PC-9 (cell line): ENCODE data around the gene SCART1. TPM values are rescaled to one million over a fixed set of nuclear protein-coding genes. Genes with fewer than 3 reads are reported as not detected.

Experiments used
- BruUV-seq: library from RNA; stranded (reverse); fragments of 400-500 nt; replicated peaks from 2 replicates; lab custom pipeline; 2021; lab: Mats Ljungman, UMichigan
- CTCF ChIA-PET: fragments of 300-600 bp; sonication (Branson Sonifier 250); formaldehyde crosslinking; loops from one replicate; lab custom pipeline; 2022; ENCODE audit warnings: antibody characterized with exemption; lab: Charles Lee
- POLR2A ChIA-PET: fragments of 300-600 bp; sonication (Branson Sonifier 250); formaldehyde crosslinking; loops from one replicate; lab custom pipeline; 2022; ENCODE audit warnings: antibody characterized with exemption; ENCODE audit not compliant: unreplicated experiment; lab: Charles Lee
- DNase-seq, 2 experiments: peaks; one replicate each; pipeline versions ENCODE4 v3.0.0 to v3.0.0-alpha.2; 2015 to 2022; ENCODE audit warnings: mixed read lengths in 1 of 2
- H2AFZ ChIP-seq: fragments of 200-600 bp; sonication (generic); 2 replicates; pipeline ENCODE4 v1.8.1; 2017; ENCODE audit warnings: antibody characterized with exemption
- H3F3A ChIP-seq: fragments of 200-600 bp; sonication (generic); 2 replicates; pipeline ENCODE4 v1.8.1; 2017; ENCODE audit warnings: antibody characterized with exemption, mild to moderate bottlenecking, low read depth; ENCODE audit not compliant: insufficient read depth
- H3K27ac ChIP-seq: fragments of 200-600 bp; sonication (generic); 2 replicates; pipeline ENCODE4 v1.6.1; 2016; ENCODE audit warnings: mixed run types
- H3K27me3 ChIP-seq: fragments of 200-600 bp; sonication (generic); 2 replicates; pipeline ENCODE4 v1.6.1; 2016; ENCODE audit warnings: low read depth, mixed run types; ENCODE audit not compliant: insufficient read depth
- H3K36me3 ChIP-seq: fragments of 200-600 bp; sonication (generic); 2 replicates; pipeline ENCODE4 v1.6.1; 2016; ENCODE audit warnings: low read depth, mixed run types
- H3K4me1 ChIP-seq: fragments of 200-600 bp; sonication (generic); replicated peaks from 2 replicates; pipeline ENCODE4 v1.6.1; 2016; ENCODE audit warnings: mixed run types; ENCODE audit not compliant: insufficient read depth
- H3K4me2 ChIP-seq: fragments of 200-600 bp; sonication (generic); 2 replicates; pipeline ENCODE4 v1.6.1; 2017; ENCODE audit warnings: mixed run types
- H3K4me3 ChIP-seq: fragments of 200-600 bp; sonication (generic); 2 replicates; pipeline ENCODE4 v1.6.1; 2016; ENCODE audit warnings: mixed run types
- H3K79me2 ChIP-seq: fragments of 200-600 bp; sonication (generic); 2 replicates; pipeline ENCODE4 v1.6.1; 2017; ENCODE audit warnings: low read depth, mixed run types
- H3K9me2 ChIP-seq: fragments of 200-600 bp; sonication (generic); 2 replicates; pipeline ENCODE4 v1.8.1; 2017; ENCODE audit warnings: mild to moderate bottlenecking; ENCODE audit not compliant: insufficient read depth
- H3K9me3 ChIP-seq: fragments of 200-600 bp; sonication (generic); 2 replicates; pipeline ENCODE4 v1.8.1; 2016; ENCODE audit warnings: low read depth; ENCODE audit not compliant: insufficient read depth
- H4K20me1 ChIP-seq: fragments of 200-600 bp; sonication (generic); 2 replicates; pipeline ENCODE4 v1.8.1; 2017; ENCODE audit not compliant: insufficient read depth
- EZH2 ChIP-seq: fragments of 200-600 bp; sonication (generic); IDR thresholded peaks from 2 replicates; pipeline ENCODE4 v1.8.0; 2017; ENCODE audit warnings: antibody characterized with exemption, low read depth
- intact Hi-C: fragments of 100-400 bp; cut with micrococcal nuclease; formaldehyde crosslinking; loops from one replicate; pipeline ENCODE4 v1.10.0; 2022; ENCODE audit not compliant: unreplicated experiment
- total RNA-seq: library from RNA; stranded (reverse); gene quantifications from 2 replicates; pipeline ENCODE4 v1.2.3, GENCODE V29; 2021
- TF ChIP-seq, protein P1 (sequence below): fragments of 200-600 bp; sonication (generic); conservative IDR thresholded peaks from 2 replicates; pipeline ENCODE4 v1.6.1; 2017; ENCODE audit warnings: mixed run types, antibody characterized with exemption, mild to moderate bottlenecking, moderate library complexity

The SCART1 gene
- total RNA-seq, 1 experiment from 2014 or later: 1.0 TPM

- H3K27me3 ChIP-seq: peaks cover 4% of the 10 kb centered on the region; the same call in 1 of the 2 replicates
- H3F3A ChIP-seq: no peaks in the 10 kb centered on the region
- H3K9me3 ChIP-seq: no peaks in the 10 kb centered on the region
- ChIA-PET POLR2A (no interaction called here), CTCF (no interaction called here)
- DNase-seq: no peak
- no peaks in the 10 kb centered on the region for H3K4me1 ChIP-seq
- no peak overlapping the region for H3K27ac ChIP-seq
- no peak for TF ChIP-seq EZH2
- TF ChIP-seq, protein P1, sequence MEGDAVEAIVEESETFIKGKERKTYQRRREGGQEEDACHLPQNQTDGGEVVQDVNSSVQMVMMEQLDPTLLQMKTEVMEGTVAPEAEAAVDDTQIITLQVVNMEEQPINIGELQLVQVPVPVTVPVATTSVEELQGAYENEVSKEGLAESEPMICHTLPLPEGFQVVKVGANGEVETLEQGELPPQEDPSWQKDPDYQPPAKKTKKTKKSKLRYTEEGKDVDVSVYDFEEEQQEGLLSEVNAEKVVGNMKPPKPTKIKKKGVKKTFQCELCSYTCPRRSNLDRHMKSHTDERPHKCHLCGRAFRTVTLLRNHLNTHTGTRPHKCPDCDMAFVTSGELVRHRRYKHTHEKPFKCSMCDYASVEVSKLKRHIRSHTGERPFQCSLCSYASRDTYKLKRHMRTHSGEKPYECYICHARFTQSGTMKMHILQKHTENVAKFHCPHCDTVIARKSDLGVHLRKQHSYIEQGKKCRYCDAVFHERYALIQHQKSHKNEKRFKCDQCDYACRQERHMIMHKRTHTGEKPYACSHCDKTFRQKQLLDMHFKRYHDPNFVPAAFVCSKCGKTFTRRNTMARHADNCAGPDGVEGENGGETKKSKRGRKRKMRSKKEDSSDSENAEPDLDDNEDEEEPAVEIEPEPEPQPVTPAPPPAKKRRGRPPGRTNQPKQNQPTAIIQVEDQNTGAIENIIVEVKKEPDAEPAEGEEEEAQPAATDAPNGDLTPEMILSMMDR: no peak
- H4K20me1 ChIP-seq: no peaks in the 10 kb centered on the region
- no peaks in the 10 kb centered on the region for H3K79me2 ChIP-seq
- H3K4me2 ChIP-seq: no peak overlapping the region
- no peak overlapping the region for H2AFZ ChIP-seq
- no peaks in the 10 kb centered on the region for H3K36me3 ChIP-seq
- H3K9me2 ChIP-seq: no peaks in the 10 kb centered on the region
- no TSS peak for BruUV-seq
- intact Hi-C loops: no loop called here
- H3K4me3 ChIP-seq: no peak overlapping the region
Observed at GRCh38 chr10:133511408-133511807, 57.7 kb downstream of the SCART1 start.

- no peaks in the 10 kb centered on the region for H3F3A ChIP-seq
- H3K79me2 ChIP-seq: no peaks in the 10 kb centered on the region
- H3K9me2 ChIP-seq: no peaks in the 10 kb centered on the region
- H3K27me3 ChIP-seq: peaks cover 4% of the 10 kb centered on the region; the same call in 1 of the 2 replicates
- no peak overlapping the region for H2AFZ ChIP-seq
- H3K36me3 ChIP-seq: no peaks in the 10 kb centered on the region
- H3K4me3 ChIP-seq: no peak overlapping the region
- intact Hi-C loops: no loop called here
- no peaks in the 10 kb centered on the region for H3K9me3 ChIP-seq
- no peak overlapping the region for H3K4me2 ChIP-seq
- no TSS peak for BruUV-seq
- no peak for DNase-seq
- ChIA-PET CTCF (no interaction called here), POLR2A (no interaction called here)
- no peak overlapping the region for H3K27ac ChIP-seq
- no peaks in the 10 kb centered on the region for H3K4me1 ChIP-seq
- TF ChIP-seq, protein P1: no peak
- no peak for TF ChIP-seq EZH2
- no peaks in the 10 kb centered on the region for H4K20me1 ChIP-seq
Observed at GRCh38 chr10:133511907-133512528, 58.3 kb downstream of the SCART1 start.

DNA sequence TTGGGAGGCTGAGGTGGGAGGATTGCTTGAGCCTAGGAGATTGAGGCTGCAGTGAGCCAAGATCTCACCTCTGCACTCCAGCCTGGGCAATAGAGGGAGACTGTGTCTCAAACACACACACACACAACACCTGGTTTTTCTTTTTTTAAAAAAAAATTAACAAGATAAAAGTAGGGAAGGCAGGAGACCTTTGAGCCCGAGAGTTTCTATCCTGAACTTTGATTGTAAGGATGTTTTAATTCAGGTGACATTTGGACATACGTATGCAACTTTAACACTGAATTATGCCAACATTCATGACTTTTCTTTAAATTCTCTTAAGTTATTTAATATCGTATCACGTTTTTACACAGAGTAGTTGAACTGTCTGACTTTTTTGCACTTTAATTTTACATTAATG lies 61.7 kb downstream of the SCART1 start:
- TF ChIP-seq, protein P1: no peak
- TF ChIP-seq EZH2: no peak
- H3K4me2 ChIP-seq: no peak overlapping the region
- no peaks in the 10 kb centered on the region for H4K20me1 ChIP-seq
- CTCF ChIA-PET: no interaction called here
- no TSS peak for BruUV-seq
- no peaks in the 10 kb centered on the region for H3K9me3 ChIP-seq
- H3K9me2 ChIP-seq: no peaks in the 10 kb centered on the region
- H3K27me3 ChIP-seq: peaks cover 4% of the 10 kb centered on the region; the same call in 1 of the 2 replicates
- intact Hi-C loops: no loop called here
- POLR2A ChIA-PET: no interaction called here
- no peaks in the 10 kb centered on the region for H3K36me3 ChIP-seq
- no peaks in the 10 kb centered on the region for H3F3A ChIP-seq
- no peak overlapping the region for H3K27ac ChIP-seq
- H3K4me3 ChIP-seq: no peak overlapping the region
- no peaks in the 10 kb centered on the region for H3K4me1 ChIP-seq
- no peak for DNase-seq
- no peak overlapping the region for H2AFZ ChIP-seq
- H3K79me2 ChIP-seq: no peaks in the 10 kb centered on the region
